Measurements from ENCODE around the gene ELL. TPM values are rescaled to one million over a fixed set of nuclear protein-coding genes. Genes with fewer than 3 reads are reported as not detected.

Gene ELL
- total and polyA plus RNA-seq, 9 of the 15 experiments (the other 6 are each of a cell fraction or from before 2014, with no cell fraction given): 0.24 to 22.5 (median 4.1) TPM

DNA sequence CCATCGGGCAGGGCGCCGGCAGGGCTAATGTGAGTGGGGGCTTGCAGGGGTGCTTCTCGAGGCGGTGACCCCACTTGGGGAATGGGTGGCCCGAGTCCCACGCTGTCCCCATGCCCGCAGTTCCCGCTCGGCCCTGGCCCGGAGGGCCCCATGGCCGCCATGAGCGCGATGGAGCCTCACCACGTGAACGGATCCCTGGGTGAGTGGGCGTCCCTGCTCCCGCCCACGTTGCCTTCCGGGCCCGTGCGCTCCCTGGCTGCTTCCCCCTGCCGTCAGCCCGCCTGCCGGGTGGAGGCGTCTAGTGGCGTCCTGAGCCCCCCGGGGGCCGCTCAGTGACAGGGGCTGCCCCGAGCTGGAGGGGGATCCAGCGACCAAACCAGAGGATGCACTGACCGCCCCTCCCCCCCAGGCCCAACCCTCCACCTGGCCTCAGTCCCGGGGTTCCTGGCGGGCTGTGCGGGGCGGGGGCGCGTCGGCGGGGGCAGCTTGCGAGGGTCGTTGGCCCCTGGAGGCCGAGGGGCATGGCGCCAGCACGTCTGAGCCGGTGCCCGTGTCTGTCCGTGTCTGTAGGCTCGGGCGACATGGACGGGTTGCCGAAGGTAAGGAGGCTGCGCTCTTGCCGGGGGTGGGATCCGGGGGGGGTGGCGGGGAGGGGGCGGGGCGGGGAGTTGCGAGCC is 88.7 kb downstream of the ELL start (continued):
- TF ChIP-seq MEF2D (tag; conservative IDR thresholded peaks at IDR 0.05; ENCODE audit: low read depth) (no peak), ZNF507 (tag; conservative IDR thresholded peaks at IDR 0.05) (no peak), ELF2 (CRISPR knock-in tag; IDR thresholded peaks at IDR 0.05) (no peak), KLF16 (IDR thresholded peaks at IDR 0.05) (no peak), SP1 (CRISPR knock-in tag; IDR thresholded peaks at IDR 0.05) (peak; percentile 59; the same call in 1 of the 2 replicates), MTF1 (CRISPR knock-in tag; IDR thresholded peaks at IDR 0.05; ENCODE audit: borderline replicate concordance) (no peak), SAP30 (IDR thresholded peaks at IDR 0.05; ENCODE audit: borderline replicate concordance, insufficient read depth, low read depth, low read length, poor library complexity, severe bottlenecking) (no peak), CHD7 (IDR thresholded peaks at IDR 0.05; ENCODE audit: low read depth, low read length) (no peak), ILF3 (IDR thresholded peaks at IDR 0.05; ENCODE audit: borderline replicate concordance) (no peak), E2F3 (CRISPR knock-in tag; IDR thresholded peaks at IDR 0.05) (no peak), ZKSCAN1 (IDR thresholded peaks at IDR 0.05; ENCODE audit: low read depth, low read length) (no peak; the same call in 1 of the 2 replicates), KDM1A (IDR thresholded peaks at IDR 0.05) (0 out of 4 replicates have a peak, but pooled peaks of 1 of the 2 experiments have one; percentile 14)
- TF ChIP-seq, protein P1, sequence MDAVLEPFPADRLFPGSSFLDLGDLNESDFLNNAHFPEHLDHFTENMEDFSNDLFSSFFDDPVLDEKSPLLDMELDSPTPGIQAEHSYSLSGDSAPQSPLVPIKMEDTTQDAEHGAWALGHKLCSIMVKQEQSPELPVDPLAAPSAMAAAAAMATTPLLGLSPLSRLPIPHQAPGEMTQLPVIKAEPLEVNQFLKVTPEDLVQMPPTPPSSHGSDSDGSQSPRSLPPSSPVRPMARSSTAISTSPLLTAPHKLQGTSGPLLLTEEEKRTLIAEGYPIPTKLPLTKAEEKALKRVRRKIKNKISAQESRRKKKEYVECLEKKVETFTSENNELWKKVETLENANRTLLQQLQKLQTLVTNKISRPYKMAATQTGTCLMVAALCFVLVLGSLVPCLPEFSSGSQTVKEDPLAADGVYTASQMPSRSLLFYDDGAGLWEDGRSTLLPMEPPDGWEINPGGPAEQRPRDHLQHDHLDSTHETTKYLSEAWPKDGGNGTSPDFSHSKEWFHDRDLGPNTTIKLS (IDR thresholded peaks at IDR 0.05; ENCODE audit: borderline replicate concordance, low read depth): no peak
- TF ChIP-seq, protein P2, sequence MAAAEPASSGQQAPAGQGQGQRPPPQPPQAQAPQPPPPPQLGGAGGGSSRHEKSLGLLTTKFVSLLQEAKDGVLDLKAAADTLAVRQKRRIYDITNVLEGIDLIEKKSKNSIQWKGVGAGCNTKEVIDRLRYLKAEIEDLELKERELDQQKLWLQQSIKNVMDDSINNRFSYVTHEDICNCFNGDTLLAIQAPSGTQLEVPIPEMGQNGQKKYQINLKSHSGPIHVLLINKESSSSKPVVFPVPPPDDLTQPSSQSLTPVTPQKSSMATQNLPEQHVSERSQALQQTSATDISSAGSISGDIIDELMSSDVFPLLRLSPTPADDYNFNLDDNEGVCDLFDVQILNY (CRISPR knock-in tag; IDR thresholded peaks at IDR 0.05): no peak
